ENCODE results near the gene BPIFB4. TPM values are rescaled to one million over a fixed set of nuclear protein-coding genes. Genes with fewer than 3 reads are reported as not detected.

BPIFB4 gene
- total and polyA plus RNA-seq, 10 donors = not detected

DNA sequence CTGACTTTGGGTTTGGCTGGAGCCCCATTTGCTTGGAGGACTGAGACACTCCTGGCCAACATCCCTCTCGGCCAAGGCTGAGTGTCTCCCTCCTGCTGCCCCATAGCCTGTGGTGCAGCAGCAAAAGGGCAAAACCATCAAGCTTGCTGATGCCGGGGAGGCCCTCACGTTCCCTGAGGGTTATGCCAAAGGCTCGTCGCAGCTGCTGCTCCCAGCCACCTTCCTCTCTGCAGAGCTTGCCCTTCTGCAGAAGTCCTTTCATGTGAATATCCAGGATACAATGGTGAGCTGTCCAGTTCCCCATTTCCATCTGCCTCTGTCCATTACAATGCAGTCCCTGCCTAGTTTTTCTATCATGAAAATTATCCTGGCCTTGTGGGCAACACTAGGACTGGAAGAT, 42.0 kb upstream of the BPIFB4 start:
- WGBS, 5 donors = 64 to 75% (median 72%) methylated on average over 5 of the region's 5 CpGs
- Histone ChIP-seq H3K36me3 (no peaks in the 10 kb centered on the region), H3K4me1 (no peaks in the 10 kb centered on the region), H3K27me3 (replicated peaks in 1 of 7) (no peaks in the 10 kb centered on the region), H3K9me3 (peaks cover 0 to 11% (median 0%) of the 10 kb centered on the region in 8 donors), H3K4me3 (no peak overlapping the region), H3K27ac (no peak overlapping the region)
- DNase-seq = no peak
- TF ChIP-seq POLR2AphosphoS5 (IDR thresholded peaks at IDR 0.05) (no peak), POLR2A (IDR thresholded peaks at IDR 0.05) (no peak)
- TF ChIP-seq, protein P1, sequence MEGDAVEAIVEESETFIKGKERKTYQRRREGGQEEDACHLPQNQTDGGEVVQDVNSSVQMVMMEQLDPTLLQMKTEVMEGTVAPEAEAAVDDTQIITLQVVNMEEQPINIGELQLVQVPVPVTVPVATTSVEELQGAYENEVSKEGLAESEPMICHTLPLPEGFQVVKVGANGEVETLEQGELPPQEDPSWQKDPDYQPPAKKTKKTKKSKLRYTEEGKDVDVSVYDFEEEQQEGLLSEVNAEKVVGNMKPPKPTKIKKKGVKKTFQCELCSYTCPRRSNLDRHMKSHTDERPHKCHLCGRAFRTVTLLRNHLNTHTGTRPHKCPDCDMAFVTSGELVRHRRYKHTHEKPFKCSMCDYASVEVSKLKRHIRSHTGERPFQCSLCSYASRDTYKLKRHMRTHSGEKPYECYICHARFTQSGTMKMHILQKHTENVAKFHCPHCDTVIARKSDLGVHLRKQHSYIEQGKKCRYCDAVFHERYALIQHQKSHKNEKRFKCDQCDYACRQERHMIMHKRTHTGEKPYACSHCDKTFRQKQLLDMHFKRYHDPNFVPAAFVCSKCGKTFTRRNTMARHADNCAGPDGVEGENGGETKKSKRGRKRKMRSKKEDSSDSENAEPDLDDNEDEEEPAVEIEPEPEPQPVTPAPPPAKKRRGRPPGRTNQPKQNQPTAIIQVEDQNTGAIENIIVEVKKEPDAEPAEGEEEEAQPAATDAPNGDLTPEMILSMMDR (IDR thresholded peaks at IDR 0.05 in 8 of 11, conservative IDR thresholded peaks at IDR 0.05 in 3 of 11) = no peak
- intact Hi-C loops (cut with DNase I; ENCODE audit: low total_unique reads) = no loop called here

DNA sequence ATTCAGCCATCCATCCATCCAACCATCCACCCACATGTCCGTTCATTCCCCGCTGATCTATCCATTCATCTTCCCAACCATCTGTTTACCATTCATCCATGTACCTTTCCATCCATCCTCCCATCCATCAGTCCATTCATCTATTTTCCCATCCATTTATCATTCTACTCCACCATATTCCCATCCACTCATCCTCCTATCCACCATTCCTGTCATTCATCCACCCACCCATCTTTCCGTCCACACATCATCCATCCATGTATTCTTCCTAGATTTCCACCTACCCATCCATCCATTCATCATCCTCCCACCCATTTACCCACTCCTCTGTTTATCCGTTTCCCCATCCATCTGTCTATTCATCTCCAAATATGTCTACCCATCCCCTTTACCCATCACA, 41.2 kb upstream of the BPIFB4 start:
- WGBS, 5 donors = 86 to 97% (median 93%) methylated on average over 4 of the region's 4 CpGs
- no peaks in the 10 kb centered on the region for H3K4me1 ChIP-seq
- no peak for DNase-seq
- no peak overlapping the region for H3K4me3 ChIP-seq
- TF ChIP-seq POLR2A (IDR thresholded peaks at IDR 0.05) = no peak
- TF ChIP-seq POLR2AphosphoS5 (IDR thresholded peaks at IDR 0.05) = no peak
- TF ChIP-seq, protein P1 (IDR thresholded peaks at IDR 0.05 in 8 of 11, conservative IDR thresholded peaks at IDR 0.05 in 3 of 11) = no peak
- no peaks in the 10 kb centered on the region for H3K36me3 ChIP-seq
- no peak overlapping the region for H3K27ac ChIP-seq
- intact Hi-C loops (cut with DNase I; ENCODE audit: low total_unique reads) = no loop called here
- no peaks in the 10 kb centered on the region for H3K27me3 ChIP-seq (replicated peaks in 1 of 7)
- H3K9me3 ChIP-seq = peaks cover 0 to 6% (median 0%) of the 10 kb centered on the region in 8 donors

DNA sequence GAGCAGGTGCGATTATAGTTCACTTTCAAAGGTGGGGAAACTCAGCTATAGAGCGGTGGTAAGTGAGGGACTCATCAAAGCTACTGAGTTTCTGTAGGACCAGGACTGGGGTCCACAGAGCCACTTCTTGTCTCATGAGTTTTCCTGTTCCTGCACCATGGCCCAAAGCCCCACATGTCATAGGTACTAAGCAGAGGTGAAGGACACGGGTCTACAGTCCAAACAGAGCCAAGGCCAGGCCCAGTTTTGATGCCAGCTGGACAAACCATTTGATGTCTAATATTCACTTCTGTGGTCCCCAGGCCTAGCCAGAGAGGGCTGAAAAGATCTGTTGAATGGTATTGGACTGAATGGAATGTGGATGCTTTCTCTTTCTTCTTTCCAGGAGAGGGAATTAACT, 37.0 kb upstream of the BPIFB4 start:
- H3K9me3 ChIP-seq = peaks cover 3 to 33% (median 24%) of the 10 kb centered on the region in 8 donors
- DNase-seq = no peak
- no peaks in the 10 kb centered on the region for H3K36me3 ChIP-seq
- no peaks in the 10 kb centered on the region for H3K4me1 ChIP-seq
- no peak overlapping the region for H3K27ac ChIP-seq
- H3K4me3 ChIP-seq = no peak overlapping the region
- no peaks in the 10 kb centered on the region for H3K27me3 ChIP-seq (replicated peaks in 1 of 7)
- TF ChIP-seq POLR2AphosphoS5 (IDR thresholded peaks at IDR 0.05) (no peak), POLR2A (IDR thresholded peaks at IDR 0.05) (no peak)
- TF ChIP-seq, protein P1 (IDR thresholded peaks at IDR 0.05 in 8 of 11, conservative IDR thresholded peaks at IDR 0.05 in 3 of 11) = no peak
- intact Hi-C loops (cut with DNase I; ENCODE audit: low total_unique reads) = no loop called here
- 73 to 91% (median 90%) methylated on average over 3 of the region's 3 CpGs for WGBS, 5 donors

DNA sequence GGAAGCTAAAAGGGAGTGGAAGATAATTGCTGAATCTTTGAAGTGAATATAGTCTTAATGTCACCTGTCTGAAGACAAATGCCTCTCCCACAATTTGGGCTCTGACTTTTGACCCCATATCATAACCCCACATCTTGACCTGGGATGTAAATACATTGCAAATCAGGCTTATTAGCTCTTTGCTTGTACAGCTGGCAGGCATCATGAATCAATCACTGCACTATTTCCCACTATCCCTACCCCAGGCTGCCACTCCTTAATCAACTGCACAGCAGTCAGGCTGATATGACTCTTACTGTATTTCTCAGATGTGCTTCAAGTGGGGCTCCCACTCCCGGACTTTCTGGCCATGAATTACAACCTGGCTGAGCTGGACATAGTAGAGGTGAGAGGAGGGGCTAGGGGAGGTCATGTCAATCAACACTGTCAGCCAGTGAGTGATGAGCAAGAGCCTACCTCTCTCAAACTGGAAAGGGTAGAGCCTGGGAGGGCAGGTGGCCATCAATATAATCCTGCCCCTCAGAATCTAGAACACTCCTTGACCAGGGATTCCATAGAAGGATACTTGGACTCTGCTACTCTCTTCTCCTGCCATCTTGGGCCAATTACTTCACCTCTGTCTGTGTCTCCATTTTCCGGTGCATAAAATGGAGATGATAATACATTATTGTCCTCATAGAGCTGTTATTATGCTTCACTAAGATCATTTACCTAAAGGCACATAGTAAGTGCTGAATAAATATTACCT, 36.3 kb upstream of the BPIFB4 start:
- H3K36me3 ChIP-seq = no peaks in the 10 kb centered on the region
- intact Hi-C loops (cut with DNase I; ENCODE audit: low total_unique reads) = no loop called here
- no peaks in the 10 kb centered on the region for H3K27me3 ChIP-seq (replicated peaks in 1 of 7)
- TF ChIP-seq, protein P1 (IDR thresholded peaks at IDR 0.05 in 8 of 11, conservative IDR thresholded peaks at IDR 0.05 in 3 of 11) = no peak
- TF ChIP-seq POLR2AphosphoS5 (IDR thresholded peaks at IDR 0.05) (no peak), POLR2A (IDR thresholded peaks at IDR 0.05) (no peak)
- peaks cover 3 to 33% (median 24%) of the 10 kb centered on the region in 8 donors for H3K9me3 ChIP-seq
- H3K4me3 ChIP-seq = no peak overlapping the region
- H3K27ac ChIP-seq = no peak overlapping the region
- H3K4me1 ChIP-seq = no peaks in the 10 kb centered on the region
- DNase-seq = no peak
- 76 to 100% (median 86%) methylated on average over 2 of the region's 2 CpGs for WGBS, 5 donors
